Fibroblast of pulmonary artery (primary cell): ENCODE results near the gene SLC13A2.

Source experiments
- DNase-seq: peaks from one replicate; pipeline ENCODE4 v3.0.0-alpha.2; 2010; ENCODE audit warnings: low read depth
- H3K4me3 ChIP-seq: replicated peaks from 2 replicates; pipeline ENCODE4 v1.5.1; 2011; ENCODE audit warnings: low read depth, mild to moderate bottlenecking, control low read depth, low read length, moderate library complexity
- TF ChIP-seq, protein P1 (sequence below): IDR thresholded peaks from 2 replicates; pipeline ENCODE4 v1.5.1; 2011; ENCODE audit warnings: mild to moderate bottlenecking, control low read depth, low read length, inconsistent platforms; ENCODE audit errors: missing control alignments

Gene SLC13A2

GRCh38 chr17:28537219-28537610 is 63.8 kb downstream of the SLC13A2 start:
- no peak overlapping the region for H3K4me3 ChIP-seq
- TF ChIP-seq, protein P1, sequence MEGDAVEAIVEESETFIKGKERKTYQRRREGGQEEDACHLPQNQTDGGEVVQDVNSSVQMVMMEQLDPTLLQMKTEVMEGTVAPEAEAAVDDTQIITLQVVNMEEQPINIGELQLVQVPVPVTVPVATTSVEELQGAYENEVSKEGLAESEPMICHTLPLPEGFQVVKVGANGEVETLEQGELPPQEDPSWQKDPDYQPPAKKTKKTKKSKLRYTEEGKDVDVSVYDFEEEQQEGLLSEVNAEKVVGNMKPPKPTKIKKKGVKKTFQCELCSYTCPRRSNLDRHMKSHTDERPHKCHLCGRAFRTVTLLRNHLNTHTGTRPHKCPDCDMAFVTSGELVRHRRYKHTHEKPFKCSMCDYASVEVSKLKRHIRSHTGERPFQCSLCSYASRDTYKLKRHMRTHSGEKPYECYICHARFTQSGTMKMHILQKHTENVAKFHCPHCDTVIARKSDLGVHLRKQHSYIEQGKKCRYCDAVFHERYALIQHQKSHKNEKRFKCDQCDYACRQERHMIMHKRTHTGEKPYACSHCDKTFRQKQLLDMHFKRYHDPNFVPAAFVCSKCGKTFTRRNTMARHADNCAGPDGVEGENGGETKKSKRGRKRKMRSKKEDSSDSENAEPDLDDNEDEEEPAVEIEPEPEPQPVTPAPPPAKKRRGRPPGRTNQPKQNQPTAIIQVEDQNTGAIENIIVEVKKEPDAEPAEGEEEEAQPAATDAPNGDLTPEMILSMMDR = no peak
- no peak for DNase-seq

GRCh38 chr17:28538296-28538895 is 65.0 kb downstream of the SLC13A2 start:
- no peak for DNase-seq
- TF ChIP-seq, protein P1 = no peak
- no peak overlapping the region for H3K4me3 ChIP-seq

GRCh38 chr17:28540231-28540630 is 66.8 kb downstream of the SLC13A2 start:
- no peak for DNase-seq
- TF ChIP-seq, protein P1 = no peak
- H3K4me3 ChIP-seq = no peak overlapping the region

GRCh38 chr17:28541439-28541838 is 68.0 kb downstream of the SLC13A2 start:
- TF ChIP-seq, protein P1 = no peak
- H3K4me3 ChIP-seq = no peak overlapping the region

DNA sequence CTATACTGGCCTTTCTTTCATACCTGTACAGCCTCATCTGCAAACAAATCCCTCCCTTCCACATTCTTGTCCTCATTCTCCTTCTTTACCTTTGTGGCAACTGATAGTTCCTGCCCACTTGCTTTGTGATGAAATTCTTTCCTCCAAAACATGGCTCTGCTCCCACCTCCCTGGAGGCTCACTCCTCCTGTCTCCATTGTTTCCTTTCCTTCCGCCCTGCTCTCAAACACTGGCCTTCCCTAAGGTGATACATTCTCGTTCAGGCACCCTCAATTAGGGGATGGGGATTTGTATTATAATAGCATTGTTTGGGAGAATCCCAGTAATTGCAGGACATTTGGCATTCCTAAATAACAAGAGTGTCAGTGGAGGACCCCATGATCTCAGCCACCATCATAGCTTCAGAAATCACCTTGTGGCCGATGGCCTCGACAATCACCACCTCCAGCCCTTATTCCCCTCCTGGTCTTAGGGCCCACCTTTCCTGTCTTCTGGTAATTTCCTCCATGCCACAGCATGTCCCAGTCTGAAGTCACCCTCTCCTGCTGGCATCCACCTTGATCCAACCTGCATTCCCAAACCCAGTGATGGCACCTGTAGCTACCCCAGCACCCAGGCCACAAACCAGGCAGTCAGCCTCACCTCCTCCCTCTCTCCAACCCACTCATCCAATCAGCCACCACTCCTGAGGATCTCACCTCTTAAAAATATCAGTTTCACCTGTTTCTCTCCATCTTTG is 71.1 kb downstream of the SLC13A2 start:
- no peak for DNase-seq
- TF ChIP-seq, protein P1 = no peak
- no peak overlapping the region for H3K4me3 ChIP-seq

More at GRCh38 chr17:28541439-28541838, 68.0 kb downstream of the SLC13A2 start:
- no peak for DNase-seq

DNA sequence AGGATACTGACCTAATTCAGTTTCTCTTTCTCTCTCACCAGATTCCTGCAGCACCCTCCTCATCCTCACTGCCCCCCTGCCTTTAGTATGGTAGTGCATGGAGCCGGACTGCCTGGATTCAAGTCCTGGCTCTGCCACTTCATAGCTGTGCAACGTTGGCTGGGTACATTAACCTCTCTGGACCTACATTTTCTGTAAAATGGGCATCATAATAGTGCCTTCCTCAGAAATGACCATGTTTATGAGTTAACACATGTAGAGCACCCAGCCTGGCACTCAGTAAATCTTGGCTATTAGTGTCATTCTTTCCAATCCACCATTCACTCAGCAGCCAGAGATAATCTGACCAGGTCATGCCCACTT is 71.7 kb downstream of the SLC13A2 start:
- TF ChIP-seq, protein P1 = no peak
- no peak for DNase-seq
- H3K4me3 ChIP-seq = no peak overlapping the region

- no peak for DNase-seq
- TF ChIP-seq, protein P1 = no peak
- H3K4me3 ChIP-seq = no peak overlapping the region
These were observed 72.5 kb downstream of the SLC13A2 start for GRCh38 chr17:28545787-28546415.
